H1 (cell line): Measurements from ENCODE around the gene POU2F2. TPM values are rescaled to one million over a fixed set of nuclear protein-coding genes. Genes with fewer than 3 reads are reported as not detected.

Experiments used
- ASH2L ChIP-seq: fragments of 200-600, 300-600 bp; sonication (generic); IDR thresholded peaks from one replicate; pipeline ENCODE4 v1.7.1; 2017; ENCODE audit warnings: low read length
- ATF2 ChIP-seq: IDR thresholded peaks from 2 replicates; pipeline ENCODE4 v1.6.1; 2012; ENCODE audit warnings: low read length, inconsistent platforms
- BACH1 ChIP-seq: IDR thresholded peaks from 2 replicates; pipeline ENCODE4 v1.6.1; 2012; ENCODE audit warnings: low read length, improper control_type of control experiment
- CHD2 ChIP-seq: IDR thresholded peaks from 2 replicates; pipeline ENCODE4 v1.6.1; 2012; ENCODE audit warnings: low read length, improper control_type of control experiment
- E2F6 ChIP-seq: IDR thresholded peaks from 2 replicates; pipeline ENCODE4 v1.6.1; 2012; ENCODE audit warnings: inconsistent platforms
- EGR1 ChIP-seq: IDR thresholded peaks from 2 replicates; pipeline ENCODE4 v1.6.1; 2011; ENCODE audit warnings: low read depth, low read length, borderline replicate concordance
- EP300 ChIP-seq, 2 experiments: IDR thresholded peaks; 1 replicate in 1 of 2; 2 replicates in 1 of 2; pipeline ENCODE4 v1.6.1; 2011 to 2012; ENCODE audit warnings: low read depth in 2 of 2, low read length in 2 of 2, mild to moderate bottlenecking in 2 of 2, borderline replicate concordance in 1 of 2, inconsistent platforms in 1 of 2, moderate library complexity in 1 of 2
- FOSL1 ChIP-seq: IDR thresholded peaks from 2 replicates; pipeline ENCODE4 v1.6.1; 2011; ENCODE audit warnings: mild to moderate bottlenecking, low read depth, low read length, moderate library complexity; ENCODE audit not compliant: insufficient read depth
- HDAC6 ChIP-seq: IDR thresholded peaks from one replicate; pipeline ENCODE4 v1.7.1; 2012; ENCODE audit warnings: low read depth, mild to moderate bottlenecking, inconsistent platforms, low read length, moderate library complexity
- KDM1A ChIP-seq: fragments of 200-600, 300-600 bp; sonication (generic); IDR thresholded peaks from 2 replicates; pipeline ENCODE4 v1.7.1; 2016; ENCODE audit warnings: mild to moderate bottlenecking, low read length, borderline replicate concordance
- MAFK ChIP-seq: IDR thresholded peaks from 2 replicates; pipeline ENCODE4 v1.6.1; 2012; ENCODE audit warnings: low read depth, mild to moderate bottlenecking, improper control_type of control experiment, low read length
- RBBP5 ChIP-seq: IDR thresholded peaks from 2 replicates; pipeline ENCODE4 v1.7.1; 2012; ENCODE audit warnings: low read depth, mild to moderate bottlenecking, inconsistent platforms, low read length, moderate library complexity, borderline replicate concordance
- SP1 ChIP-seq: IDR thresholded peaks from 2 replicates; pipeline ENCODE4 v1.6.1; 2011; ENCODE audit warnings: low read depth, low read length
- SP4 ChIP-seq: IDR thresholded peaks from 2 replicates; pipeline ENCODE4 v1.6.1; 2012; ENCODE audit warnings: low read length, inconsistent platforms
- USF2 ChIP-seq: IDR thresholded peaks from 2 replicates; pipeline ENCODE4 v1.6.1; 2011; ENCODE audit warnings: low read length, improper control_type of control experiment
- YY1 ChIP-seq: IDR thresholded peaks from 2 replicates; pipeline ENCODE4 v1.6.1; 2011; ENCODE audit warnings: low read depth, mild to moderate bottlenecking, low read length
- polyA plus RNA-seq, 7 experiments: library from polyadenylated mRNA; depleted of rRNA in 3 of 7; stranded (reverse) in 5 of 7; unstranded in 2 of 7; fragments of >200 nt in 5 of 7; fragments of 200-250 nt in 2 of 7; gene quantifications; 1 replicate in 5 of 7; 2 replicates in 1 of 7; 4 replicates in 1 of 7; pipeline versions ENCODE4 v1.2.1 to v1.2.3, GENCODE V29; 2011 to 2013; ENCODE audit warnings: missing spikeins in 2 of 7, mixed read lengths in 2 of 7
- total RNA-seq: library from RNA; stranded (reverse); fragmentation: NEBNext Ultra II Directional; extraction: Animal tissue kit (Norgen Biotek cat#: 25700); gene quantifications from 2 replicates; pipeline ENCODE4 v1.2.1, GENCODE V29; 2021

POU2F2 gene
- total and polyA plus RNA-seq, 2 of the 8 experiments (the other 6 are each of a cell fraction or from before 2014, with no cell fraction given) = 5.0 to 6.1 TPM

- no peak for TF ChIP-seq USF2
- TF ChIP-seq SP1 = no peak
- TF ChIP-seq SP4 = no peak
- no peak for TF ChIP-seq EP300 (IDR thresholded peaks at IDR 0.05; ENCODE audit: borderline replicate concordance in 1 of 2, low read depth in 2 of 2, low read length in 2 of 2)
- no peak for TF ChIP-seq ATF2
- peak; percentile 10; the same call in 1 of the 2 replicates for TF ChIP-seq RBBP5
- no peak for TF ChIP-seq FOSL1
- TF ChIP-seq HDAC6 = no peak
- no peak for TF ChIP-seq MAFK
- no peak for TF ChIP-seq YY1
- 0 out of 2 replicates have a peak, but pooled peaks have one; percentile 4 for TF ChIP-seq EGR1
- TF ChIP-seq ASH2L = peak; percentile 51
- TF ChIP-seq CHD2 = no peak
- TF ChIP-seq KDM1A = peak; percentile 79; the same call in 1 of the 2 replicates
- no peak for TF ChIP-seq E2F6
- TF ChIP-seq BACH1 = no peak
These were observed 44.9 kb upstream of the POU2F2 start (continued) for GRCh38 chr19:42176990-42177685.
